Measurements from ENCODE around the gene CEACAM7.
A peak's percentile ranks its signal among the peaks of the same experiment; 100 is the strongest.

Gene CEACAM7

GRCh38 chr19:41646589-41647204 is 41.4 kb downstream of the CEACAM7 start:
- DNase-seq = peak; percentile 32

- DNase-seq = peak; percentile 84
These were observed 46.1 kb downstream of the CEACAM7 start for GRCh38 chr19:41641879-41642485.

- no peak for DNase-seq
These were observed 49.4 kb downstream of the CEACAM7 start for GRCh38 chr19:41638641-41639081.

GRCh38 chr19:41637484-41637883 is 50.6 kb downstream of the CEACAM7 start:
- no peak for DNase-seq

GRCh38 chr19:41627966-41628675 is 59.9 kb downstream of the CEACAM7 start:
- no peak for DNase-seq

- no peak for DNase-seq
These were observed 61.2 kb downstream of the CEACAM7 start, which contains the start of gene CEACAM4 for GRCh38 chr19:41626877-41627276. TSS of gene CEACAM4 (minus strand) at chr19:41627074. CDS start at chr19:41626963, 111 bp downstream.

- no peak for DNase-seq
These were observed 61.8 kb downstream of the CEACAM7 start for GRCh38 chr19:41626278-41626677.

- DNase-seq = no peak
These were observed 63.1 kb downstream of the CEACAM7 start for GRCh38 chr19:41624937-41625336.

- no peak for DNase-seq
These were observed 63.6 kb downstream of the CEACAM7 start for GRCh38 chr19:41624515-41624914.

- DNase-seq = no peak
These were observed 64.7 kb downstream of the CEACAM7 start for GRCh38 chr19:41623360-41623759.

Data from NCI-H69 (cell line).